GM10847 (cell line): ENCODE measurements around the gene RHBDD1.

Source experiments
- POLR2A ChIP-seq: IDR thresholded peaks from 2 replicates; pipeline ENCODE4 v1.6.1; 2011; ENCODE audit not compliant: insufficient read length; ENCODE audit errors: extremely low read depth

RHBDD1 gene

DNA sequence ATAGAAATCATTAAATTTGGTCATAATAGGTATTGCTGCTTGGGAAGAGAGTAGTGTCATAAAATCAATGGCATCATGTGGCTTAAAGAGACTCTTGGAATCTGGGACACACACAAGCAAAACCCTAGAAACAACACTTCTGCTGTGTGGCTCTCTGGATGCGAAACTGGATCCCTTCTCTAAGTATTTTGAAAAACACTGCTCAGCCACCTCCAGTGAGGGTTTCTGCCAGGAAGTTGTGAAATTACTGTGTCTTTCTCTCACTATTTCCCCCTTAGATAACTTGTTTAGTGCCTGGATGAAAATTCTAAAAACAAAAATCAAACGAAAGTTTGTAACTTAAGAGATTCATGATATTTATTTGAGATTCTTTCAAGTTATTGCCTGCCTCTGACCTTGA is 163.8 kb downstream of the RHBDD1 start:
- no peak for TF ChIP-seq POLR2A

DNA sequence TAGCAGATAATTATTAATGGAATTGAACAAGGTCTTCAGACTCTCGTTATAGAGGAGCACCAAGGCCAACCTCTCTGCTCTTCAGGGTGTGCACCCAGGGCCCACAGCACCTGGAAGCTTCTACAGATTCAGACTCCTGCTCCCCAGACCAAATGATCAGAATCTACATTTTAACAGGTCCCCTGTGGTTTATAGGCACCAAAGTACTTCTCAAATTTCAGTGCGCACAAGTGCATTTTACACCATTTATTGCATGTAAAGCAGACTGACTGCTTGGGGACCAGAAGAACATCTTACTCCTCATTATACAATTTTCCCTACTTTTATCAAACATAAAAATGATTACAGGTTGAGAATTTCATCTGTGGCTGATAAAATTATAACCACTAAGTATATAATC is 164.3 kb downstream of the RHBDD1 start:
- TF ChIP-seq POLR2A: no peak

DNA sequence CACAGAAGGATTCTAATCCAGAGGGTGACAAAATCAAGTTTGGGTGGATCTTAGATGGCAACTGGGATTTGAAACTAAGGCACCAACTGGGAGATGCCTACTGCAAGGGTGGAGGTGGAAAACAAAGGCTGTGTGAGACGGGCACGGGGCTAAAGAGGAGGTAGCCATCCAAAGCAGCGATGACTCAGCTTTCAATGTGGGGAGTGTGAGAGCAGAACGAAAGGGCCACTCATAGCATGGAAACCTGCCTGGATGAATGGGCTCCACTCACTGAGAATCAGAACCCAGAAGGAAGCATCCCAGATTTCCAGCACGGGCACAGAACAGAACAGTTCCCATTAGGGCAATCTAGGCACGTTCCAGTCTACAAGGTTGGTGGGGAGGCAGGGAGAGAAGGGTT is 168.6 kb downstream of the RHBDD1 start:
- TF ChIP-seq POLR2A: no peak

DNA sequence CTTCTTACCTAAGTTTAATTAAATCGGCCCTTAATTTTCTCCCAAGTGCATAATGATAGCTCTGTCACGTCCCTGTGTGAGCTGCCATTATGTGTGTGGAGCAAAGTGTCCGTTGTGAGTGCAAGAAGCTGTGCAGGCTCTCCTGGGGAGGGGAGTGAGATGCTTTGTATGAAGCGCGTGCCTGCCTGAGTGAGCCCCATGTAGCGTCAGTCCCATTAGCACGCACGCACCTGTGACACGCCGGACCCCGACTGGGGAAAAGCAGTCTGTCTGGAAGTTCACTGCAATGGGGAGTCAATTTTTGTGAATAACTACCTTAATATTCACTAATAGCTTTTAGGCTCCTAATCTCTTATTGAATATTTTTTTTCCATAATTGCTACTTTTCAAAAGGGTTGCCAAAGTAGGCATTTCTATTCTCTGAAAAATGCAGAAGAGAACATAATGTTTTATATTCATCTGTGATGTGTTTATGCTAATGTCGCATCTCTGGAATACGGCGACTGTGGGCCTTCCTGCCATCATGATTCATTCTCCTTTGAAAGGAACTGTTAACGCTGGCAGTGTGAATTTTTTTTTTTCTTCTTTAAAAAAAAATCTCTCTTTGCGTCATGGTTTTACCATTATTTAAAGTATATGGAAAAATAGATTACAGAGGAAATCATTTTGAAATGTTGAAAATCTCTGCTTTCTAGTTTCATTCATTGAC is 170.5 kb downstream of the RHBDD1 start:
- no peak for TF ChIP-seq POLR2A

DNA sequence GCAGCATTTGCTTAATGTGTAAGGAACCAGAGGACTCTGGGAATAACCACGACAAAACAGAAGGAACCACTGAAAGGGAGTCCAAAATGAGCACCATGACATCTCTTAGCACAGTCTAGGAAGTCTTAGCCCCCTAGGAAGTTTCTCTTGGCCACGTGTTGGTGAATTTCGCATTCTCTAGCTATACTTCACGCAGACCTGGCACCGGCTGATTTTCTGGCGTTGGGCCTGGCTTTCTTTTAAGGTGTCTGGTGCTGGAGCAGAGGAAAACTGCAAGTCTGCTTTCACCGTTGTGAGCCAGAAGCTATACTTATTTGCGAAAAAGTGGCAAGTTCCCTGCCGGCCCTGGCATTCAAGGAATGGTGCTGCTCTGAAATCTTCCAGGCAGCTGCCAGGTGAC is 171.3 kb downstream of the RHBDD1 start:
- TF ChIP-seq POLR2A: no peak

DNA sequence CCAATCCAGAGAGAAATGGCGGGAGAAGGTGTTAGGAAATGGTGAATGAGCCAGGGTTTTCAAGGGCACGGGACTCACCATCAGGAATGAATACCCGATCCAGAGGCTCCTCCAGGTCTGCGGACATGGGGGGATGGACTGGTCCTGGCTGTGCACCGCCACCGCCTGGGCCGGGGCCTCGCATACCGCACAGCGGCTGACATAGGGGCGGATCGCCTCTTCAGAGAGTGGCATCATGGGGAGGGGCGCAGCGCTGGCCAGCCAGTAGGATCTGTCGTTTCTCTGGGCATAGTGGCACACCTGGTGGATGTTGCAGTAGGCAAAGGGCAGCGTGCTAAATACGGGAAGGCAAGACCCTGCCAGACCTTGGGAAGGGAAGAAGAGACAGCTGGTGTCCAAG is 172.1 kb downstream of the RHBDD1 start:
- no peak for TF ChIP-seq POLR2A

DNA sequence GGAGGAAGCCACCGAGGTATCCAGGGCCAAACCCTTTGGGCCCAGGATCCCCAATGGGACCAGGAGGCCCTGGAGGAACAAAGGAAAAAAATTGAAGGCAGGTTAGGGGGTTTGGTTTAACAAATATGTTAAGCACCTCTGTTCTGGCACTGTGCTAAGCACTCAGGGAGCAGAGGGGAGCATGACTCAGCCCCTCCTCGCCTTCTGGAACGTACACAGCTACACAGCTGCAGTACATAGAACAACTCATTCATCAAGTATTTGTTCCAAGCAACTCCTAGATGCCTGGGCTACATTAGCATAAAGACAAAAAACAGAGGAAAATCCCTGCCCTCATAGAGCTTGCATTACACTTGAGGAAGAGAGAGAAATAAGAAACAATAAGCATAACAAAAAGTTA is 174.6 kb downstream of the RHBDD1 start:
- no peak for TF ChIP-seq POLR2A

DNA sequence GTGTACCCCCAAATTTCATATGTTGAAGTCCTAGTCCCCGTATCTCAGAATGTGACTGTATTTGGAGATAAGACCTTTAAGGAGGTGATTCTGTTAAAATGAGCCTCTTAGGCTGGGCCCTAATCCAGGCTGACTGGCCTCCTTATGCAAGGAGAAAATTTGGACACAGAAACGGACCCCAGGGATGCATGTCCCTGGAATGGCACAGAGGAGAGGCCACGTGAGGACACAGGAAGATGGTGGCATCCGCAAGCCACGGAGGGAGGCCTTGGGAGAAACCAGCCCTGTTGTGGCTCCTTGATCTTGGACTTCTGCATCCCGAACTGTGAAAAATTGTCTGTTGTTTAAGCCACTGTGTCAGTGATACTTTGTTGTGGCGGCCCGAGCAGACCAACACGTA is 177.5 kb downstream of the RHBDD1 start:
- TF ChIP-seq POLR2A: no peak

DNA sequence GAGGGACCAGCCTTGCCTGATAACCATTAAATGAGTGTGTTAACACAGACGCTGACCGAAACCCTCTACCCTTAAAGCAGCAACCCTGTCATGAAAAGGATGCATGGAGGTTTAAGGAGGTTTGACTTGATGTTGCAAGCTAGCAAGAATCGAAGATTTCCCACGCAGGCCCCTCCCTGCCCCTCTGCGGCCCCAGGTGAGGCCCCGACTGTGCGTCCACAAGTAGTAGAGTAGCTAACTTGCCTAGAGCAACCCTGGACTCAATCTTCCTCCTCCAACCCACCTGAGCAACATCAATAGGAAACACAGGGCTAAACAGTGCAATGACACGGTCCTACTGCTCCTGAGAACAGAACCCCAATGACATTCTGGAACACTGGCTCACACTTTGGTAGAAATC is 178.0 kb downstream of the RHBDD1 start:
- TF ChIP-seq POLR2A: no peak

DNA sequence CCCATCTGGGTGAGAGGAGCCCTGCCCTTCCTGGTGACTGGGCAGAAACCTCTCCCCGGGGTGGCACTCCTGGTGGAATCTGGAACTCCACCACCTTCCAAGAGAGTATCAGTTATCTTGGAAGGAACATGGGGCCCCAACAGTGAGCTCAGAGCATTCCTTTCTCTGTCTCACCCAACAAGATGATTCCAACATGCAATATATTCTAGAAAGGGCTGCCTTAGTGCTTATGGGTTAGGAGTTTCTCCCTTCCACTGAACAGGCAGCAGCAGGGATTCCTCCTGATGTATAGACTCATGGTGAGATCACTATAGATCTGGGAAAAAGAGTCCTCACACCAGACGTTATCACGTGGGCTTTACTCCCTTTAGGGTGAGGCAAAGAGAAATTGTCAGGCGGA is 181.0 kb downstream of the RHBDD1 start:
- TF ChIP-seq POLR2A: no peak

DNA sequence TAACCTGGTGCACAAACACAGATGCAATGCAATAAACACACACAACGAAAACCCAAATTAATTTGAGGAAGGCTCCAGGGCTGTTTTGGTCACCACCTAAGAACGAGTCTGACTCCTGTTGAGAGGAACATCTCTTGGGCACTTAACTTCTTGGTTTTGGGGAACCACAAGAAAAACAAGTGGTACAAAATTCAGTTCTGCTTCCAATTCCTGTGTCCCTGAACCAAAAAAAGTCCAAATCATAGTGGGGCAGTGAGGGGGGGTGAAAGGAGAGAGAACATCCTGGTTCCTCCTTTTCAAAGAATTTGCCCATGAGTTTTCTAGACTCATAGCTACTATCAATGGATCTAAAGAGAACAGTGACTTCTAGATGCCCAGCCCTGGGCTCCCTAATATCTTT is 184.6 kb downstream of the RHBDD1 start:
- TF ChIP-seq POLR2A: no peak

DNA sequence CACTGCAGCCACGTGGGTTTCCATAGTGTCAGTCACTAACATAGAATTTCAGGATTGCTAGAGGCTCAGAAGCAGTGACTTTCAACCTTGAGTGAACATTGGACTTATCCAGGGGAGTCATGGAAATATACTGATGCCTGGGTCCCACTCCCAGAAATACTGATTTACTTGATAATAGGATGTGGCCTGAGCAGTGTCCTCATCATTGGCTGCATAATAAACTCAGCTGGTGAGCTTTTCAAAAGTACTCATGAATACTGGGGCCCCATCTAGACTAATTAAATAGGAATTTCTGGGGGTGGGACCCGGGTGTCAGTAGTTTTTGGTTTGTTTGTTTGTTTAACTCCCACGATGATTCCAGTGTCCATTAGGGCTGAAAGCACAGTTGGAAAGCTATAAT is 186.8 kb downstream of the RHBDD1 start:
- TF ChIP-seq POLR2A: no peak

DNA sequence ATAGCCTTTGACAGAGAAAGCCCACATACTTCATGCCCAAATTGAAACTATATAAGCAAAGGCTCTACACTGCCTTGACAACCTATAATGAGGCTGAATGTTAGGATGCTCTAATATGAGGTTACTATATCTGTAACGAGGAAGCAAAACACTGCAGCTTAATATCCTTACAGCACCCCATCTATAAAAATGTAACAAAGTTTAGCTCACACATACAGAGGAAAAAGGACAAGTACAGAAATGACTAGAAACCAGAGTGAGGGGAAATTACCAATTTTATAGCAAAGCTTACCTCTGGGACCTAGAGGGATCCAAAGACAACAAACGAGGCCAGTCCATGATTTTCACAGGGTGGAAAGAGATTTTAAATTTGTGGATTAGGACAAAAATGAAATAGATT is 189.7 kb downstream of the RHBDD1 start:
- no peak for TF ChIP-seq POLR2A

DNA sequence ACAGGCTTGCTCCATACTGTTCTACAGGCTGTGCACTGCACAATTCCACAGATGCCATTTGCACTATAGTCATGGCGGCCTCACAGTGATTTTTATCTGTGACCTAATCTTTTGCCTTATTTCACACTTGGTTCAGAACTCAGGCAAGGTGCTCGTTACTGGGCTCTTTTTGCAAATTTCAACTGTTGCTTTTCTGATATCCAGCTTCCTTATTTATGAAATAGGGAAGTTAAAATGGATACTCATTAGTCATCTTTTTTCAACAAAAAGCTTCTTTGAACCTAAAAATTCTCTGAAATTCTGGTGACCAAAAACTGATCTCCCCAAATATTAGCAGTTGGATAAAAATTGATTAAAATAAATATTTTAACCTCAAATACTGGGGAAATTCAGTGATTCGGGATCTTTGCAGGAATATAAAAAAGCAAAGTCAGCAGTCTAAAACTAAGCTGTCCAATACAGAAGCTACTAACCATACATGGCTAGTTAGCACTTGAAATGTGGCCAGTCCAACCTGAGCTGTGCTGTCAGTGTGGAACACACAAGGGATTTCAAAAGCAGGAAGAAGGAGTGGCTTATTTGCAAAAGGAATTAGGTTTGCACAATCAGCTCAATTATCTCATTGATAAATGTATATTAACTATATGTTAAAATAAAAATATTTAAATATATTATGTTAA is 193.7 kb downstream of the RHBDD1 start:
- TF ChIP-seq POLR2A: no peak

DNA sequence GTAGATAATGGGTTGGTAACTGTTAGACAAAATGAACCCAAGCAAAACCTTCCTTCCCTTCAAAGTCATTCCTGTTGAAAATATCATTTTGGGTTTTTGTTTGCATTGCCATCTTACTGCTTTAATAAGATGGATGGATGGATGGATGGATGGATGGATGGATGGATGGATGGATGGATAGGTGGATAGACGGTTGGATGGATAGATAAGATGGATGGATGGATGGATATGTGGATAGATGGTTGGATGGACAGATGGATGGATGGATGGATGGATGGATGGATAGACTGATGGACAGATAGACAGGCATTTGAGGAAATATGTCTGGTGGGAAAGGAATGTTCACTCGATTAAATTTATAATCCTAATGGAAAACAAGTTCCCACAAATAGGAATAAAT is 194.9 kb downstream of the RHBDD1 start:
- TF ChIP-seq POLR2A: no peak

DNA sequence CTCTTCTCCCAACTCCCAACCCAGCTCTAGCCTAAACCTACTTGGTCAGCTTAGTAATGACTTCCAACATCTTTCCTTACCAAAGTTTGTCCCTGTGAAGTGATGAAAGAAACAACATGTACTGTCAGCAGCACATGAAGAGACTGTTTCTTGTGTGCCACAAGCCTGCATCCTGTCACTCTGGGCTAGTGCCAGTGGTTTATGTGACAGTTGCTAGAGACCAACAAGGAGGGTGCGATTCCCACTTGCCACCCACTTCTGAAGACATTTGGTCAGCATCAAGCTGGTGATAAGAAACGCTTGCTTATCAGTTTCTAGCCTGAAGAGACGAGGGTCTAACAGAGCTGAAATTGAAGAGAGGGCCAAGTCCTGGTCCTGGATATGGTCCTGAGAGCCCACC is 195.5 kb downstream of the RHBDD1 start:
- no peak for TF ChIP-seq POLR2A
